Measurements from ENCODE around the gene AP1M1.
"Not testable (repeated sequence)": the region's sequence is repeated elsewhere in the genome, so short reads cannot be mapped to it uniquely, and the experiment has no call there.

AP1M1 gene

DNA sequence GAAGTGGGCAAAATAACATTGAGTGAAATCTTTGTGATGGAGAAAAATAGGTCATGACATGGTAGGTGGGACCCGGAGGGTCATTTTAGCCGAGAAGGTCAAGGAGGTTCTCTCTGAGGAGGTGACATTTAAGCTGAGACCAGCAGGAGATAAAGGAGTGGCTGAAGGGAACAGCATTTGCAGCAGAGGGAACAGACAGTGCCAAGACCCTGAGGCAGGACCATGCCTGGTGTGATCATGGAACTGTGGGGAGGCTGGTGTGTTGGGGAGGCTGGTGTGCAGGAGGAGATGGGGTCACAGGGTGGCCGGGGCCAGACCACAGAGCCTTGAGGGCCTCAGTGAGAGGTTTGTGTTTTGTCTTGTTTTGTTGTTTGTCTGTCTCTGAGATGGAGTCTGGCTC, 67.5 kb downstream of the AP1M1 start:
- no peak for DNase-seq

GRCh38 chr19:16265890-16266585, 68.3 kb downstream of the AP1M1 start:
- DNase-seq: no peak

- peak; percentile 32 to 49 for DNase-seq
Observed at GRCh38 chr19:16266586-16266942, 68.9 kb downstream of the AP1M1 start.

GRCh38 chr19:16268676-16269319, 71.1 kb downstream of the AP1M1 start:
- DNase-seq: peak; percentile 55 to 68

- no peak for DNase-seq
Observed at GRCh38 chr19:16272945-16273344, 75.2 kb downstream of the AP1M1 start.

DNA sequence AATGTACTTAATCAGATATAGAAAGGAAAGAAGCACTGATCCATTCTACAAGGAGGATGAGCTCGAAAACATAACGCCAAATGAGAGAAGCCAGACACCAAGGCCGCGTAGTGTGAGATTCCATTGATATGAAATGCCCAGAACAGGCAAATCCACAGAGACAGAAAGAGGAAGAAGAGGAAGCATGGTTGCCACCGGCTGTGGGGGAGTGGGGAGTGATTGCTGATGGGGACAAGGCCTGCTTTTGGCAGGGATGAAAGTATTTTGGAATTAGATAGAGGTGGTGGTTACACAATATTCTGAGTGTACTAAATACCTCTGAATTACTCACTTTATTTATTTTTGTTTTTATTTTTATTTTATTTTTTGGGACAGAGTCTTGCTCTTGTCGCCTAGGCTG, 76.7 kb downstream of the AP1M1 start:
- DNase-seq: no peak

DNA sequence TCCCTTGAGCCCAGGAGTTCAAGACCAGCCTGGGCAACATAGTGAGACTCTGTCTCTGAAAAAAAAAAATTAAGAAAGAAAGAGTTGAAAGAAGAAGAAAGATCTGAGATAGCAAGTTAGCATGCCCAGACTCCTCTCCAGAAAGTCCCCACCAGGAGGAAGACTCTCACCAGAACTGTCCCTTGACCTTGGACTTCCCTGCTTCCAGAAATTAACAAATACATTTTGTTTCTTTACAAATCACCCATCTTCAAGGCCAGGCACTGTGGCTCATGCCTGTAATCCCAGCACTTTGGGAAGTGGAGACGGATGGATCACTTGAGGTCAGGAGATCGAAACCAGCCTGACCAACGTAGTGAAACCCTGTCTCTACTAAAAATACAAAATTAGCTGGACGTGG, 82.6 kb downstream of the AP1M1 start:
- DNase-seq: no peak

DNA sequence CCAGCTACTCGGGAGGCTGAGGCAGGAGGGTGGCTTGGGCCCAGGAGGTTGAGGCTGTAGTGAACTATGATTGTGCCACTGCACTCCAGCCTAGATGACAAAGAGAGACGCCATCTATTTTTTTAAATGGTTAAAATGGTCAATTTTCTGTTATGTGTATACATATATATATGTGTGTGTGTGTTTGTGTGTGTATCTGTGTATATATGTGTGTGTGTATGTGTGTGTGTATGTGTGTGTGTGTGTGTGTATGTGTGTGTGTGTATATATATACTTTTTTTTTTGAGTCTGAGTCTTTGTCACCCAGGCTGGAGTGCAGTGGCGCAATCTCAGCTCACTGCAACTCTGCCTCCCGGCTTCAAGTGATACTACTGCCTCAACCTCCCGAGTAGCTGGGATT, 84.0 kb downstream of the AP1M1 start:
- DNase-seq: no peak

DNA sequence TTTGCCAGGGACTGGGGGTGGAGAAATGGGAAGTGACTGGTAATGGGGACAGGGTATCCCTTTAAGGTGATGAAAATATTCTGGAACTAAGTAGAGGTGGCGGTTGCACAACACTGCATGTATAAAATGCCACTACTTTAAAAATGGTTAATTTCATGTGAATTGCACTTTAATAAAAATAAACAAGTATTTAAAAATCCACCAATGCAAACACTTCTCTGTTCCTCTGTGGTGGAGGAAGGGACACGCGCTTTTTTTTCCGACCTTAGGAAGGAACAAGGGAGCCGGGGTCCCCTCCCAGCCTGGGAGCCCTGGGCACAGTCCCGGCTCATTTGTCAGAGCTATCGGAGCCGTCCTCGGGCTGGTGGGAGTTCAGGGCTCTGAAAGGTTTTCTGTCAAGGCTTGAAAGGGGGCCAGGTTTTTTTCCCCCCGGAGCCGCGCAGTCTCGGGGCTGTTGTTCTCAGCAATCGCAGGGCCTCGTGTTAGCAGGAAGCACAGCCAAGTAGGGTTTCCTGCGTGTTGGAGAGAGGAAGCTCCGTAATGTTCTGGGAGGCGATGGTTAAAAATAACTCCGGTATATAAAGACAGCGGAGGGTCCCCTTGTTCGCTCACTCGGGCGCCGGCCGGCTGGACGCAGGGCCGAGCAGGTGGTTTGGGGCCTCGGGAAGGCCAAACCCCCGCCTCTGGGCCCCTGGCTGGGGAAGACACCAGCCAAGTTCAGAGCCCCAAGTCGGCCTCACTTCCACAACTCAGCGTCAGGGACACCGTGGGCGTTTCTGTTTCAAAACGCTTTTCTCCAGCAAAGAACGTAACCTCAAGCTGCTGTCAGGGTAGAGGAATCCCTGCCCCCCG, 85.7 kb downstream of the AP1M1 start:
- DNase-seq: peak; percentile 71 to 74

DNA sequence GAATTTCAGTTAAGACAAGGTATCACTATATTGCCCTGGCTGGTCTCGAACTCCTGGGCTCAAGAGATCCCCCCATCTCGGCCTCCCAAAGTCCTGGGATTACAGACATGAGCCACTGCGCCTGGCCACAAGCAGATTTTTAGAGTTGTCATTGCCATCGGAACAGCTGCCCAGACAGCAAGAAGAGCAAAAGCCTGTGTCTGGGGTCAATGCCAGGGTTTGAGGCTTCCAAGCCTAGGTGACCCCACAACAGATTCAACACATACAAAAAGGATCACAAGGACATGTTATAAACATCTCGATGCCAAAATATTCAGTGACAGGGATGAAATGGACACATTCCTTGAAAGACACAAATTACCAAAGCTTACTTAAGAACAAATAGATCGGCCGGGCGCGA, 86.8 kb downstream of the AP1M1 start:
- no peak for DNase-seq

GRCh38 chr19:16285079-16285478, 87.4 kb downstream of the AP1M1 start:
- DNase-seq: not testable (repeated sequence)

DNA sequence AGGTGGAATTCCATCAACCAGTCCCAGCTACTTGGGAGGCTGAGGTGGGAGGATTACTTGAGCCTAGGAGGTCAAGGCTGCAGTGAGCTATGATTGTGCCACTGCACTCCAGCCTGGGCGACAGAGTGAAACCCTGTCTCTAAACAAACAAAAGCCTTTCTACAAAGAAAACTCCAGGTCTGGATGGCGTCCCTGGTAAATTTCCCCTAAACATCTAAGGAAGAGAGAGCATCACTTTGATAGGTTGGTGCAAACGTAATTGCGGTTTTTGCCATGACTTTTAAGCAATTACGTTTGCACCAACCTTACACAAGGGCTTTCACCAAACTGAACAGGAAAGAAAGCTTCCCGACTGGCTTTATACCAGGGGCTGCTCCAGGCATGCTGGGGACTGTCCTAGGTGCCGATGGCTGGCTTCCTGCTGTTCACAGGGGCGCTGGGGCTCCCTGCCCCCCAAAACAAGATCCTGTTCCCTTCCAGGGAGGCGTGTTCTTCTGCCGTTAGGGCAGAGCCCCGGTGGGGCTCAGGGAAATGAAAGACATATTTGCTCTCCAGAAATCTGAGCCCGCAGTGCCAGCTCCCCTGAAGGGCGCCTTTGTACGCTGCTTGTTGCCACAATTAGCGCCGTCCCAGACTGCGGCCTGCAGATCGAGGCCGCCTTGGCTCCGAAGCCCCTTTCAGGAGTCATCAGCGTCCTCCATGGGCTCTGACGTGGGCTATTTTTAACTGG, 88.2 kb downstream of the AP1M1 start:
- no peak for DNase-seq

GRCh38 chr19:16288544-16288943, 90.8 kb downstream of the AP1M1 start:
- DNase-seq: no peak

DNA sequence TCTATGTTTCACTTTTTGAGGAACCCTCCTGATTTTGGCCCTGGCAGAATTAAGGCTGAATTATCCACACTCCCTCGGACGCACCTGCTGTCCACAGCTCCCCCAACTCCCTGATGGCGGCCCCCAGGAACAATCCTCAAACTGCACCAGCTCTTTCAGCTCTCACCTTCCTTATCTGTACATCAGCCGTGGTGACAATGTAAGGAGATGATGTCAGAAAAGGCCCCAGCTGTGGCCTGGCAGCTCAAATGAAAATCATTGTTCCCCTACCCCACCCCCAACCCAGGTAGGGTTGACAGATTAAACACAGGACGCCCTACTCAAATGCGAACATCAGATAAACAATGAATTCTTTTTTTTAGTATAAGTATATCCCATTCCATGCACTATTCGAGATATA, 91.9 kb downstream of the AP1M1 start:
- no peak for DNase-seq

DNA sequence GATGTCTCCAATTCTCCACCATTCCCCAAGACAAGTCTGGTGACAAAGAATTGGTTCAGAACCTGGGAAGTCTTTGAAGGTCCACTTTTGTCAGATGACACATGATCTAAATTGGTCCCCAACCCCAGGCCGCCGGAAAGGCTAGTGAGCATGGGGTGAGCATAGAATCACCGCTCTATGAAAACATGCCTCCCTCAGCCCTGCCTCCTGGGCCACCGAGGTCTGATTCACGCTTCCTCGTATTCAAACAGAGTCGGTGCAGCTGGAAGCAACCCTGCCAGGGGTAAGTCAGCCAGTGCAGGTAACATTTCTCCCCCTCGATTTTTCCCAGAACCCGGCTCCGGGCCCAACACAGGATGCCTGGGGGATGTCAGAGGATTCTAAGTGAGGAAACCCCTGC, 93.0 kb downstream of the AP1M1 start:
- DNase-seq: no peak

DNA sequence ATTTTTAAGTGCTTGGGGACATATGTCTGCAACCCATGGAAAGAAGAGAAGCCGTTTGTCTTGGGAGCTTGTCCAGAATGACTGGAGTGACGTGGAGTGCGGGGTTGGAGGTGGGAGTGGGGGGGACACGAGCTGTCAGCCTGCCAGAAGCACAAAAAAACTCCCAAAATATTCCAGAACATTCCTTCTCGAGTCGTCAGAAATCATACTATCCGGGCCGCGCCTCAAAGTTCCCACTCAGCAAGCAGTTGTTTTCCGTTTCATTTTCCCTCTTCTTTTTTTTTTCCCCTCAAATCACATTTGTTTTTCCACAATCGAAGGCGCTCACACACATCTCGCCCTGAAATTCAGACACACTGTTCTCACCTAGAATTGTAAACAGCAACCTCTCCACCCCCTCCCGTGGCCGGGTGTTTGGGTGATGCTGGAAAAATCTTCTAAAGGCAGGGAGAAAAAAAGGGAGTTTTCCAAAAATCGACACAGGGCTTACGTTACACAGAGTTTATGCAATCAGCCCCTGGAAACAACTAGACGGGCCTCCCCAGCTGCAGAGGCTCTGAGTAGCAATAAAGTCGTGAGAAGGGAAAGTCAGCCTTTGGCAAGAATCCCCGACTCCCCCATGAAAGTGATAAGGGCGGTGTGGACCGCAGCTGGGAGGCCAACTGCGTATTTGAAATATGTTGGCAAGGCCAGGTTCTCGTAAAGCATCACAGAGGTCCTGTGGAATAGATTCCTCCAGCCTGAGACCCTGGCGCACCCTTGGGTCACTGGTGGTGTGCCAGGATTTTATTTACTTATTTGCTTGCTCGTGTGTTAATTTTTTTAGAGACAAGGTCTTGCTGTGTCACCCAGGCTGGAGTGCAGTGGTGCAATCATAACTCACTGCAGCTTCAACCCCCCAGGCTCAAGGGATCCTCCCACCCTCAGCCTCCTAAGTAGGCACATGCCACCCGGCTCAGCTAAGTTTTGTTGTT, 95.7 kb downstream of the AP1M1 start:
- no peak for DNase-seq

DNA sequence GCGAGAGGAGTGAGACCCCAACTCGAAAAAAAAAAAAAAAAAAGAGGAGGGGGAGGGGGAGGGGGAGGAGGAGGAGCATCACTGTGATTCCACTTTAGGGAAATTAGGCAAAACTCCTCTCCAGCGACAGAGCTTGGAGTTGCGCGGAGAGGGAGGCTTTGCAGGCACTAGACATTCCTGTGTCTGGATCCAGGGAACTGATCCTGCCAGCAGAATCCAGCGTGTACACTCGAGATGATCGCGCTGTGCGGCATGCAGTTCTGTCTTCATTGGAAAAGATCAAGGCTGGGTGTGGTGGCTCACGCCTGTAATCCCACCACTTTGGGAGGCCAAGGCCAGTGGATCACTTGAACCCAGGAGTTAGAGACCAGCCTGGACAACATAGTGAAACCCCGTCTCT, 97.3 kb downstream of the AP1M1 start:
- no peak for DNase-seq
